GM19463 (cell line): Measurements from ENCODE around the gene PXK.
"Not testable (repeated sequence)": the region's sequence is repeated elsewhere in the genome, so short reads cannot be mapped to it uniquely, and the experiment has no call there.

Experiments used
- ATAC-seq: cut with Tn5 transposase; IDR thresholded peaks from one replicate; pipeline ENCODE4 v1.9.1; 2021; ENCODE audit warnings: mild to moderate bottlenecking, moderate library complexity; ENCODE audit not compliant: unreplicated experiment

Gene PXK

GRCh38 chr3:58332575-58333188 lies at the start of gene PXK:
PXK (plus strand) TSS chr3:58332892; CDS start chr3:58332989, 97 bp downstream.
- ATAC-seq = peak; percentile 89

DNA sequence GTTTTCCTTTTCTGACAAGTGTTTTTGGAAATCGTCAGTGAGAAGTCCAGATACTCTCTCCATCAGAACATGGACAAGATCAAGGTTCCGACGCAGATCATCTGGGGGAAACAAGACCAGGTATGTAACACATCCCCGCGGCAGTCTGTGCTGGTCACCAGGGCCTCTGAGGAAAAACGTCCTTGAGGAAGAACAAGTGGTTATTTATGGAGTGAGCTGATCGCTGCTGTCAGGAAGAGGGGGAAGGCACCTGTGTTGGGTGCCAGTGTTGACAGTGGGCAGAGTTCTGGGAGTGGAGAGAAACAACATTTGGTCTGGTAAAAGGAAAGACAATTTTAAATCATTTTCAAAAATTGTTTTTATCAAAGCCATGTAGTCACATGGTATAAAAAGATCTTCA lies 47.4 kb upstream of the PXK start:
- ATAC-seq = no peak

DNA sequence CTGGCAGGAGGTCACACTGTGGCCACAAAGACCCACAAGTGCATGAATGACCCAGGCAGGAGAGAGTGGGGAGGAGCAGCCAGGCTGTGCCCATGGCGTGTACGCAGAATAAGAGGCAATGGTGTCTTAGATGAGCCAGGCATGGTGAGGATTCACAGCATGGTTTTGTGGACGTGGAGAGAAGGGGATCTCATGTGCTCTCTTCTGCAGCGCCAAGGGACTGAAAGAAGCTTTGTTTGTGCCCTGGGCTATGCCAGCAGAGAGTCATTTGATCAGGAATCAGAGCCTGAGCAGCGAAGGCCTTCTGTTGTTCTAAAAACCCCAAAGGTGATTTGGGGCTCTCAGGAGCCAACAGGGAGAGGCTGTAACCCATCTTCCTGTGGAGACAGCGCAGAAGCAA lies 45.3 kb upstream of the PXK start:
- no peak for ATAC-seq

DNA sequence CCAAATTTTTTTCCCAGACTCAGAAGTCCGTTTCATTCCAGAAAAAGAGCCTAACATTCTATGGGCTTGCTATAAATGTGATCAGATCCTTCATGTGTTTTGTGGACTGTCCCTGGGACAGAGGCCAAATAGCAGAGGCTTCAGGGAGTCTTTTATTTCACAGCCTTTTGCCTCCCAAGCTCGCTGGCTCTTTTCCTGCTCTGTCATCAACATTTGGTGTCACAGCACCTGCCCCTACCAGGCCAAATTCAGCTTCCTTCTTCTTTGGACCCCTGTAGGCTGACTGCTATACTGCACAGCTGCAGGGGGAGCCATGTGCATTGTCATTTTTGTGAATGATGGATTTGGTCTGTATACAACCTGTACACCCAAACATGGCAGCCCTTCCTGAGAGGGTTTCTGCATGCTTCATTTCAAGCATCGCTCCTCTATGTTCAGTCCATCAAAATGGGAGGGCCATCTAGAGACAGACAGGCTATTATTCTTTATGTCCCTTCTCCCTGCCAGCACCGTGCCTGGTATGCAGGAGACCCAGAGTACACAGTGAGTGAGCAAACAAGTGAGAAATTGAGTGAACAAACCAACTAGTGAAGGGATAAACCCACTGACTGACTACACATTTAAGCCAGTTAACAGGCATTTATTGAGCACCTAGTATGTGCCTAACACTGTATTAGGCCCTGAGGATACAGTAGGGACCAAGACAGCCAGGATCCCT lies 44.5 kb upstream of the PXK start:
- ATAC-seq = no peak

- not testable (repeated sequence) for ATAC-seq
Observed at GRCh38 chr3:58288964-58289613, 43.6 kb upstream of the PXK start.

DNA sequence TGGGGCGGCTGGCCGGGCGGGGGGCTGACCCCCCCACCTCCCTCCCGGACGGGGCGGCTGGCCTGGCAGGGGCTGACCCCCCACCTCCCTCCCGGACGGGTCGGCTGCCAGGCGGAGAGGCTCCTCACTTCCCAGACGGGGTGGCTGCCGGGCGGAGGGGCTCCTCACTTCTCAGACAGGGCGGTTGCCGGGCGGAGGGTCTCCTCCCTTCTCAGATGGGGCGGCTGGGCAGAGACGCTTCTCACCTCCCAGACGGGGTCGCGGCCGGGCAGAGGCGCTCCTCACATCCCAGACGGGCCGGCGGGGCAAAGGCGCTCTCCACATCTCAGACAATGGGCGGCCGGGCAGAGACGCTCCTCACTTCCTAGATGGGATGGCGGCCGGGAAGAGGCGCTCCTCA lies 42.2 kb upstream of the PXK start:
- not testable (repeated sequence) for ATAC-seq

- no peak for ATAC-seq
Observed at GRCh38 chr3:58291671-58292338, 40.9 kb upstream of the PXK start.

GRCh38 chr3:58292866-58293265 lies 39.8 kb upstream of the PXK start:
- ATAC-seq = no peak

DNA sequence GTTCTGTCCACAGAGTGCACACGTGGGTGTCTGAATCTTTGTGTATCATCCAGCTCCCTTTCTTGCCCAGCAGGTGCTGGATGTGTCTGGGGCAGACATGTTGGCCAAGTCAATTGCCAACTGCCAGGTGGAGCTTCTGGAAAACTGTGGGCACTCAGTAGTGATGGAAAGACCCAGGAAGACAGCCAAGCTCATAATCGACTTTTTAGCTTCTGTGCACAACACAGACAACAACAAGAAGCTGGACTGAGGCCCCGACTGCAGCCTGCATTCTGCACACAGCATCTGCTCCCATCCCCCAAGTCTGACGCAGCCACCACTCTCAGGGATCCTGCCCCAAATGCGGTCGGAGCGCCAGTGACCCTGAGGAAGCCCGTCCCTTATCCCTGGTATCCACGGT lies 39.2 kb upstream of the PXK start:
- no peak for ATAC-seq

DNA sequence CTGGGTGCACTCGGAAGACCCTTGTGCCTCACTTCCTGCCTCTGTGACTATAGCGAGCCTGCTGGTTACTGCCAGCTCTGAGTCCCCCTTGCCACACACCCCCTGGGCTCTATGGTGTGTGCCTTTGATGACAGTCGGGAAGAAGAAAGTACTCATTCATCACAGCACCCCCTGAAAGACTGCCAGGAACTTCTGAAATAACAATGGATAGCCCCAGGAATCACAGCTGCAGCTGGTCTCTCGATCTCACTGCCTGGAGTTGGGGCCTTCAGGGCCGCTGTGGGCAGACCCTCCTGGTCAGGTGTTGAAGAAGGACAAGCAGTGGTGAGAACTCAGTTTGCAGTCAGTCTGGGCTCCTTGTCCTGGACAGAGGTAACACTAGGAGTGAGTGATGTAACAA lies 36.4 kb upstream of the PXK start:
- ATAC-seq = no peak

DNA sequence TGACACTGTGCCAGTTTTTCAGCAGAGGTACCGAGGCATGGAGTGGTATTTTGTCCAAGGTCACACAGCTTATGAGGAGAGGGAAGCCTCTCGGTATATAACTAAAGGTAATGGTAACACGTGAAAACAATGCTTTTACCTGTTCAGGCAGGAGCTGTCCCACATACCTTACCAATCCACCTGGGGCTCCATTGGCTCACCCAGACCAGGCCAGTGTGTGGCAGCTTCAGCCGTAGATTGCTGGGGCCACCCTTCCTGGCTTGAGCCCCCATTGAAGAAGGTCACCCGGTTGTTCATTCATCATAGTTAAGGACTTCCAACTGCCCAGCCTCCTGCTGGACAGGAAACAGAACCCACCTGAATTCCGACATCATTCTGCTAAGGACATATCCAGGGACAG lies 35.8 kb upstream of the PXK start:
- ATAC-seq = no peak

DNA sequence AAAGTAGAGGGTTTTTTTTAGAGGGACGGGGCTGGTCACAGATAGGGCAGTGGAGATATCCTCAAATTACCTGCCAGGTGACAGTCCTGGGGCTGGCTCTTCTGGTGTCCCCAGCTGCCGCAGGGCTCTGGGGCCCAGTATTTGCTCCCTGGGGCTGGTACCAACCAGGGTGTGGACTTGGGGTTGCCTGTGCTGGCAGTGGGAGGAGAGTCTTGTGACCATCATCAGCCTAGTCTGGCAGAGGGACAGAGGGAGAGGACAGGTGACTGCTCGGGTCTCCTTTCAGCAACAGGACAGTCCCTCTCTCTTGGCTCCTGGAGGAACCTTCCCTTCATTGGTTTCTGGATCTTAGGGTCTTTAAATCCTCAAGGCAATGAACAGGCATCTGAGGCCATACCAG lies 34.5 kb upstream of the PXK start:
- ATAC-seq = no peak

- ATAC-seq = no peak
Observed at GRCh38 chr3:58299075-58299474, 33.6 kb upstream of the PXK start.

DNA sequence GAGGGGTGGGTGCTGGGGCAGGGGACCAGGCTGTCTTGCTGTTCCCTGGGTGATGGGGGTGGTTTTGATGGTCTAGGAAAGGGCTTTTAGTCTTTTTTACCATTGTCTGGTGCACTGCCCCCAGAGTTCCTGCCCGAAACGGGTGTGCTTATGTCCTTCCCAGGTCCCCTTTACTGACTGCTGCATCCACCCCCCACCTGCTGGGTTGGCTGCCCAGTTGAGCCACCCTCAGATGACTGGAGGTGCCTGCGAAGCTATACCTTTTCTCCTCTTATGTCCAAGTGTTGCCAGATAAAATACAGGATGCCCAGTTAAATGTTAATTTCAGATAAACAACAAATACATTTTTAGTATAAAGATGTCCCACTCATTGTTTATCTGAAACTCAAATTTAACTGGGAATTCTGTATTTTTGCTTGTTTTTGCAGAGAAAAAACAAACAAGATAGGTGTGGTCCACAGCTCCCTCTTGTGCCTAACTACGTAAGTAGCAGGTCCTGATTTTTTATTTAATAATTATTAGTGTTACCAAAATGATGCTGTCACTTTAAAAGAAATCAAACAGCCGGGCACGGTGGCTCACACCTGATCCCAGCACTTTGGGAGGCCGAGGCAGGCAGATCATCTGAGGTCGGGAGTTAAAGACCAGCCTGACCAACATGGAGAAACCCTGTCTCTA lies 32.7 kb upstream of the PXK start:
- no peak for ATAC-seq

- ATAC-seq = peak; percentile 86
Observed at GRCh38 chr3:58305882-58306711, 26.6 kb upstream of the PXK start, which contains the start of the genes HTD2 and RPP14. HTD2 (plus strand) TSS chr3:58306520; CDS start chr3:58317614, 11,094 bp downstream. RPP14 (plus strand) TSS chr3:58306245; CDS start chr3:58310330, 4,085 bp downstream.

GRCh38 chr3:58307639-58308215 lies 25.0 kb upstream of the PXK start:
- no peak for ATAC-seq

GRCh38 chr3:58308728-58309127 lies 24.0 kb upstream of the PXK start:
- ATAC-seq = no peak

GRCh38 chr3:58317811-58318210 lies 14.9 kb upstream of the PXK start:
- ATAC-seq = no peak

GRCh38 chr3:58321791-58322190 lies 10.9 kb upstream of the PXK start:
- no peak for ATAC-seq

- ATAC-seq = no peak
Observed at GRCh38 chr3:58322793-58323192, 9.9 kb upstream of the PXK start.
